GM19099 (cell line): ENCODE results near the gene FXYD4.

Experiments
- POLR2A ChIP-seq: IDR thresholded peaks from 3 replicates; pipeline ENCODE4 v1.6.1; 2011; ENCODE audit warnings: low read depth; ENCODE audit not compliant: insufficient read length; ENCODE audit errors: extremely low read depth

The FXYD4 gene

GRCh38 chr10:43347997-43348396, 23.4 kb upstream of the FXYD4 start:
- TF ChIP-seq POLR2A: no peak

- TF ChIP-seq POLR2A: no peak
These were observed 22.7 kb upstream of the FXYD4 start for GRCh38 chr10:43348511-43349312.

- TF ChIP-seq POLR2A: no peak
These were observed 21.3 kb upstream of the FXYD4 start for GRCh38 chr10:43350156-43350555.

GRCh38 chr10:43350686-43351085, 20.8 kb upstream of the FXYD4 start:
- TF ChIP-seq POLR2A: no peak

GRCh38 chr10:43351301-43351700, 20.1 kb upstream of the FXYD4 start:
- TF ChIP-seq POLR2A: no peak

- no peak for TF ChIP-seq POLR2A
These were observed 18.5 kb upstream of the FXYD4 start for GRCh38 chr10:43352951-43353350.

- no peak for TF ChIP-seq POLR2A
These were observed 17.7 kb upstream of the FXYD4 start for GRCh38 chr10:43353495-43354329.

GRCh38 chr10:43354330-43354635, 17.2 kb upstream of the FXYD4 start:
- no peak for TF ChIP-seq POLR2A

GRCh38 chr10:43354879-43355380, 16.5 kb upstream of the FXYD4 start:
- no peak for TF ChIP-seq POLR2A

GRCh38 chr10:43355749-43356371, 15.6 kb upstream of the FXYD4 start:
- no peak for TF ChIP-seq POLR2A

GRCh38 chr10:43360086-43360485, 11.3 kb upstream of the FXYD4 start:
- no peak for TF ChIP-seq POLR2A

GRCh38 chr10:43361547-43362190, 9.8 kb upstream of the FXYD4 start:
- no peak for TF ChIP-seq POLR2A

GRCh38 chr10:43362191-43362839, 9.1 kb upstream of the FXYD4 start:
- peak; percentile 64 for TF ChIP-seq POLR2A

- TF ChIP-seq POLR2A: no peak
These were observed 6.4 kb upstream of the FXYD4 start for GRCh38 chr10:43365001-43365400.
